Activated CD8-positive, alpha-beta T cell treated with anti-CD3 and anti-CD28 coated beads, Interleukin-2, amount 10 ng/mL, durations not matched to agents 7 days and 5 days (primary cell): Measurements from ENCODE around the gene TOB2. TPM values are rescaled to one million over a fixed set of nuclear protein-coding genes. Genes with fewer than 3 reads are reported as not detected.

Experiments used
- ATAC-seq: fragments of 150-1000 bp; cut with Tn5 transposase; one replicate; pipeline ENCODE4 v1.10.0; 2021; ENCODE audit warnings: moderate library complexity
- CTCF ChIA-PET: fragments of 350-600 bp; sonication (Branson Sonifier 250); formaldehyde crosslinking; loops from one replicate; lab custom pipeline; 2021; ENCODE audit warnings: antibody characterized with exemption; lab: Charles Lee
- POLR2A ChIA-PET: fragments of 350-600 bp; sonication (Branson Sonifier 250); formaldehyde crosslinking; loops from one replicate; lab custom pipeline; 2021; ENCODE audit warnings: antibody characterized with exemption; lab: Charles Lee
- DNase-seq: peaks from one replicate; pipeline ENCODE4 v3.0.0-alpha.2; 2020
- H3K27ac Mint-ChIP-seq: one replicate; pipeline ENCODE4 v1.8.0; 2021; ENCODE audit warnings: mild to moderate bottlenecking, mixed read lengths
- H3K27me3 Mint-ChIP-seq: one replicate; pipeline ENCODE4 v1.8.0; 2021; ENCODE audit warnings: low read depth, mixed read lengths
- H3K36me3 Mint-ChIP-seq: one replicate; pipeline ENCODE4 v1.8.0; 2021; ENCODE audit warnings: low read depth, mixed read lengths
- H3K4me1 Mint-ChIP-seq: one replicate; pipeline ENCODE4 v1.8.0; 2021; ENCODE audit warnings: low read depth, mixed read lengths
- H3K4me3 Mint-ChIP-seq: one replicate; pipeline ENCODE4 v1.8.0; 2021; ENCODE audit warnings: mild to moderate bottlenecking, mixed read lengths
- H3K9me3 Mint-ChIP-seq: one replicate; pipeline ENCODE4 v1.8.0; 2022; ENCODE audit warnings: mixed read lengths; ENCODE audit not compliant: insufficient read depth
- total RNA-seq, 2 experiments: library from RNA; stranded (reverse); gene quantifications; one replicate each; pipeline ENCODE4 v1.2.3, GENCODE V29; 2021

The TOB2 gene
- 10 to 100 TPM; 33.2 to 33.6 TPM for total RNA-seq

- H3K4me3 Mint-ChIP-seq: peak within 1 kb of the TSS; percentile 90
- DNase-seq (peak; percentile 94), ATAC-seq (peak; percentile 62)
- H3K27ac Mint-ChIP-seq: peak within 1 kb of the TSS; percentile 100
- no peaks in the 10 kb centered on the region for H3K9me3 Mint-ChIP-seq
- no peaks in the 10 kb centered on the region for H3K27me3 Mint-ChIP-seq
- ChIA-PET CTCF (interaction anchor here (1.0 to 2.6 kb wide), 8 partner anchors 10 to 220 kb away, joined by 3 to 25 read pairs (median 6); partner anchors contain the start of genes ACO2 and PHF5A), POLR2A (interaction anchor here (0.5 to 9.6 kb wide), 27 partner anchors 9 to 608 kb away, joined by 3 to 218 read pairs (median 4); partner anchors contain the start of genes ACO2, PHF5A, PMM1 and SREBF2)
- peaks cover 23% of the 10 kb centered on the region for H3K36me3 Mint-ChIP-seq
- peaks cover 22% of the 10 kb centered on the region for H3K4me1 Mint-ChIP-seq
These were observed at the start of gene TOB2 for GRCh38 chr22:41446639-41447434. TSS of gene TOB2 (minus strand) at chr22:41446801. CDS start at chr22:41437345, 9,456 bp downstream.

- H3K4me1 Mint-ChIP-seq: peaks cover 2% of the 10 kb centered on the region
- no peaks in the 10 kb centered on the region for H3K27me3 Mint-ChIP-seq
- DNase-seq: no peak
- ATAC-seq: no peak
- POLR2A ChIA-PET: interaction anchor here (0.8 kb wide), 1 partner anchor 23 kb away, joined by 3 read pairs; the partner anchor contains the start of gene ACO2
- H3K36me3 Mint-ChIP-seq: no peaks in the 10 kb centered on the region
- CTCF ChIA-PET: no interaction called here
- no peak overlapping the region for H3K4me3 Mint-ChIP-seq
- no peaks in the 10 kb centered on the region for H3K9me3 Mint-ChIP-seq
- no peak overlapping the region for H3K27ac Mint-ChIP-seq
These were observed 44.9 kb upstream of the TOB2 start for GRCh38 chr22:41491374-41492100.

- Mint-ChIP-seq H3K9me3 (no peaks in the 10 kb centered on the region), H3K27ac (no peak overlapping the region), H3K27me3 (no peaks in the 10 kb centered on the region), H3K4me3 (no peak overlapping the region), H3K4me1 (peaks cover 5% of the 10 kb centered on the region), H3K36me3 (no peaks in the 10 kb centered on the region)
- CTCF ChIA-PET: interaction anchor here (0.6 to 3.1 kb wide), 3 partner anchors 11 to 85 kb away, joined by 3 to 12 read pairs (median 4); no protein-coding TSS in a partner anchor
- ATAC-seq (no peak), DNase-seq (no peak)
- POLR2A ChIA-PET: interaction anchor here (0.6 to 0.8 kb wide), 2 partner anchors 20 to 32 kb away, joined by 3 read pairs; partner anchors contain the start of gene ACO2
These were observed 42.2 kb upstream of the TOB2 start for GRCh38 chr22:41488596-41489385.

- ATAC-seq (no peak), DNase-seq (no peak)
- peaks cover 5% of the 10 kb centered on the region for H3K4me1 Mint-ChIP-seq
- no peaks in the 10 kb centered on the region for H3K27me3 Mint-ChIP-seq
- H3K36me3 Mint-ChIP-seq: no peaks in the 10 kb centered on the region
- H3K27ac Mint-ChIP-seq: no peak overlapping the region
- POLR2A ChIA-PET: no interaction called here
- no peak overlapping the region for H3K4me3 Mint-ChIP-seq
- no peaks in the 10 kb centered on the region for H3K9me3 Mint-ChIP-seq
- CTCF ChIA-PET: interaction anchor here (3.1 kb wide), 1 partner anchor 85 kb away, joined by 12 read pairs; no protein-coding TSS in a partner anchor
These were observed 41.5 kb upstream of the TOB2 start for GRCh38 chr22:41488076-41488475.

- H3K36me3 Mint-ChIP-seq: no peaks in the 10 kb centered on the region
- ATAC-seq (no peak), DNase-seq (no peak)
- no peaks in the 10 kb centered on the region for H3K9me3 Mint-ChIP-seq
- no peak overlapping the region for H3K27ac Mint-ChIP-seq
- H3K27me3 Mint-ChIP-seq: no peaks in the 10 kb centered on the region
- peaks cover 11% of the 10 kb centered on the region for H3K4me1 Mint-ChIP-seq
- ChIA-PET CTCF (no interaction called here), POLR2A (interaction anchor here (0.5 to 1.2 kb wide), 2 partner anchors 18 to 100 kb away, joined by 3 read pairs; no protein-coding TSS in a partner anchor)
- H3K4me3 Mint-ChIP-seq: no peak overlapping the region
These were observed 40.7 kb upstream of the TOB2 start for GRCh38 chr22:41487037-41487935.

GRCh38 chr22:41485033-41485432 lies 38.4 kb upstream of the TOB2 start:
- H3K27me3 Mint-ChIP-seq: no peaks in the 10 kb centered on the region
- ATAC-seq (no peak), DNase-seq (no peak)
- H3K27ac Mint-ChIP-seq: no peak overlapping the region
- no peaks in the 10 kb centered on the region for H3K9me3 Mint-ChIP-seq
- no peak overlapping the region for H3K4me3 Mint-ChIP-seq
- H3K4me1 Mint-ChIP-seq: peaks cover 14% of the 10 kb centered on the region
- ChIA-PET CTCF (interaction anchor here (1.2 to 1.4 kb wide), 2 partner anchors 15 to 42 kb away, joined by 3 read pairs; no protein-coding TSS in a partner anchor), POLR2A (interaction anchor here (0.7 kb wide), 1 partner anchor 11 kb away, joined by 3 read pairs; no protein-coding TSS in a partner anchor)
- H3K36me3 Mint-ChIP-seq: no peaks in the 10 kb centered on the region

- no peaks in the 10 kb centered on the region for H3K36me3 Mint-ChIP-seq
- no peak overlapping the region for H3K4me3 Mint-ChIP-seq
- ChIA-PET POLR2A (interaction anchor here (0.6 kb wide), 1 partner anchor 35 kb away, joined by 3 read pairs; no protein-coding TSS in a partner anchor), CTCF (no interaction called here)
- no peak for DNase-seq
- no peaks in the 10 kb centered on the region for H3K9me3 Mint-ChIP-seq
- H3K27ac Mint-ChIP-seq: no peak overlapping the region
- no peaks in the 10 kb centered on the region for H3K27me3 Mint-ChIP-seq
- peaks cover 15% of the 10 kb centered on the region for H3K4me1 Mint-ChIP-seq
- ATAC-seq: peak; percentile 33
These were observed 35.8 kb upstream of the TOB2 start for GRCh38 chr22:41482319-41482935.

GRCh38 chr22:41481925-41482318 lies 35.3 kb upstream of the TOB2 start:
- Mint-ChIP-seq H3K9me3 (no peaks in the 10 kb centered on the region), H3K4me3 (no peak overlapping the region), H3K4me1 (peaks cover 15% of the 10 kb centered on the region), H3K27me3 (no peaks in the 10 kb centered on the region), H3K27ac (no peak overlapping the region), H3K36me3 (no peaks in the 10 kb centered on the region)
- ATAC-seq (no peak), DNase-seq (no peak)
- ChIA-PET POLR2A (interaction anchor here (0.6 to 0.8 kb wide), 2 partner anchors 13 to 36 kb away, joined by 3 read pairs; partner anchors contain the start of gene ACO2), CTCF (interaction anchor here (1.1 kb wide), 1 partner anchor 185 kb away, joined by 3 read pairs; no protein-coding TSS in a partner anchor)

GRCh38 chr22:41481131-41481830 lies 34.7 kb upstream of the TOB2 start:
- ATAC-seq (no peak), DNase-seq (no peak)
- Mint-ChIP-seq H3K4me1 (peaks cover 15% of the 10 kb centered on the region), H3K27ac (no peak overlapping the region), H3K4me3 (no peak overlapping the region), H3K36me3 (no peaks in the 10 kb centered on the region), H3K9me3 (no peaks in the 10 kb centered on the region), H3K27me3 (no peaks in the 10 kb centered on the region)
- CTCF ChIA-PET: interaction anchor here (1.1 kb wide), 1 partner anchor 186 kb away, joined by 3 read pairs; no protein-coding TSS in a partner anchor
- POLR2A ChIA-PET: interaction anchor here (0.8 to 1.1 kb wide), 2 partner anchors 12 to 35 kb away, joined by 3 read pairs; partner anchors contain the start of genes ACO2 and TOB2
